Endothelial cell of umbilical vein (primary cell): Measurements from ENCODE around the gene FOXO6. TPM values are rescaled to one million over a fixed set of nuclear protein-coding genes. Genes with fewer than 3 reads are reported as not detected.

ENCODE experiments used
- BruUV-seq: library from RNA; stranded (reverse); fragments of 400-500 nt; replicated peaks from 2 replicates; lab custom pipeline; 2021; lab: Mats Ljungman, UMichigan
- CTCF ChIA-PET: fragments of 300-600, 350-600 bp; sonication (Branson Sonifier 250); formaldehyde crosslinking; loops from one replicate; lab custom pipeline; 2021; ENCODE audit warnings: antibody characterized with exemption, inconsistent platforms; lab: Charles Lee
- POLR2A ChIA-PET: fragments of 300-600, 350-600 bp; sonication (Branson Sonifier 250); formaldehyde crosslinking; loops from one replicate; lab custom pipeline; 2021; ENCODE audit warnings: antibody characterized with exemption, inconsistent platforms; lab: Charles Lee
- DNase-seq: peaks from one replicate; pipeline ENCODE4 v3.0.0-alpha.2; 2011; ENCODE audit warnings: low read depth, low spot score
- FAIRE-seq: peaks from 2 replicates; lab custom pipeline; 2011; peaks lifted over from hg19 to GRCh38; lab: Jason Lieb, UNC
- H2AFZ ChIP-seq: 2 replicates; pipeline ENCODE4 v1.6.0; 2012; ENCODE audit warnings: low read depth, low read length, control low read depth, inconsistent platforms
- H3K27ac ChIP-seq: 2 replicates; pipeline ENCODE4 v1.5.1; 2011; ENCODE audit warnings: low read depth, mild to moderate bottlenecking, control low read depth, low read length, moderate library complexity; ENCODE audit not compliant: insufficient read depth
- H3K27me3 ChIP-seq, 2 experiments: 2 replicates each; pipeline versions ENCODE4 v1.6.0 to v1.6.1; 2011; ENCODE audit warnings: low read length in 2 of 2, mixed read lengths in 1 of 2; ENCODE audit not compliant: control insufficient read depth in 2 of 2, insufficient read depth in 2 of 2
- H3K36me3 ChIP-seq, 2 experiments: 2 replicates in 1 of 2; 3 replicates in 1 of 2; pipeline ENCODE4 v1.5.1; 2011; ENCODE audit warnings: low read length in 2 of 2, mild to moderate bottlenecking in 1 of 2, moderate library complexity in 1 of 2; ENCODE audit not compliant: control insufficient read depth in 2 of 2, insufficient read depth in 2 of 2; ENCODE audit errors: extremely low read depth in 1 of 2
- H3K4me1 ChIP-seq: 3 replicates; pipeline ENCODE4 v1.5.1; 2011; ENCODE audit warnings: mild to moderate bottlenecking, low read length; ENCODE audit not compliant: control insufficient read depth, insufficient read depth; ENCODE audit errors: extremely low read depth
- H3K4me2 ChIP-seq: 2 replicates; pipeline ENCODE4 v1.6.1; 2011; ENCODE audit warnings: low read length, control low read depth, mixed read lengths; ENCODE audit not compliant: insufficient read depth
- H3K4me3 ChIP-seq, 3 experiments: fragments of 200-600 bp in 1 of 3; sonication (generic), shearing (Covaris generic) in 1 of 3; replicated peaks in 1 of 3; 2 replicates each; pipeline ENCODE4 v1.5.1; 2011 to 2016; ENCODE audit warnings: control low read depth in 3 of 3, low read length in 3 of 3, mild to moderate bottlenecking in 2 of 3, inconsistent platforms in 1 of 3, low read depth in 1 of 3, moderate library complexity in 1 of 3; ENCODE audit not compliant: insufficient read depth in 1 of 3
- H3K79me2 ChIP-seq: 2 replicates; pipeline ENCODE4 v1.6.0; 2012; ENCODE audit warnings: low read length, inconsistent platforms; ENCODE audit not compliant: control insufficient read depth, insufficient read depth
- H3K9ac ChIP-seq: replicated peaks from 2 replicates; pipeline ENCODE3; 2011; ENCODE audit warnings: low read length, control low read depth; ENCODE audit not compliant: insufficient read depth; ENCODE audit errors: extremely low read depth
- H3K9me1 ChIP-seq: replicated peaks from 3 replicates; pipeline ENCODE4 v1.6.0; 2011; ENCODE audit warnings: mild to moderate bottlenecking, low read length; ENCODE audit not compliant: control insufficient read depth, insufficient read depth; ENCODE audit errors: extremely low read depth
- H3K9me3 ChIP-seq: replicated peaks from 2 replicates; pipeline ENCODE4 v1.5.1; 2012; ENCODE audit warnings: low read length, inconsistent platforms; ENCODE audit not compliant: control insufficient read depth, insufficient read depth
- H4K20me1 ChIP-seq: replicated peaks from 2 replicates; pipeline ENCODE3; 2011; ENCODE audit warnings: mild to moderate bottlenecking, low read length; ENCODE audit not compliant: control insufficient read depth, insufficient read depth; ENCODE audit errors: extremely low read depth
- CTCF ChIP-seq, 2 donors: IDR thresholded peaks; 1 replicate in 1 of 2; 2 replicates in 1 of 2; pipeline ENCODE4 v1.5.1; 2011; ENCODE audit warnings: low read length in 2 of 2, mild to moderate bottlenecking in 2 of 2, moderate library complexity in 2 of 2, control low read depth in 1 of 2, inconsistent platforms in 1 of 2, low read depth in 1 of 2; ENCODE audit not compliant: insufficient read depth in 1 of 2; ENCODE audit errors: extremely low read depth in 1 of 2
- EZH2 ChIP-seq: IDR thresholded peaks from 2 replicates; pipeline ENCODE4 v1.6.1; 2012; ENCODE audit warnings: borderline replicate concordance, low read depth, mild to moderate bottlenecking, moderate library complexity, low read length, inconsistent platforms; ENCODE audit not compliant: severe bottlenecking
- FOS ChIP-seq: IDR thresholded peaks from 2 replicates; pipeline ENCODE4 v1.6.1; 2011; ENCODE audit warnings: mild to moderate bottlenecking, low read length, moderate library complexity, borderline replicate concordance; ENCODE audit not compliant: insufficient read depth
- GATA2 ChIP-seq: IDR thresholded peaks from 2 replicates; pipeline ENCODE4 v1.7.0; 2011; ENCODE audit warnings: low read depth, mild to moderate bottlenecking, moderate library complexity, mixed read lengths, low read length; ENCODE audit not compliant: insufficient read length, insufficient read depth
- JUN ChIP-seq: IDR thresholded peaks from 2 replicates; pipeline ENCODE4 v1.6.1; 2011; ENCODE audit warnings: borderline replicate concordance, low read depth; ENCODE audit not compliant: insufficient read length, insufficient read depth
- MAX ChIP-seq: IDR thresholded peaks from 2 replicates; pipeline ENCODE4 v1.6.1; 2011; ENCODE audit not compliant: insufficient read depth, insufficient read length
- MYC ChIP-seq: IDR thresholded peaks from one replicate; pipeline ENCODE4 v1.6.1; 2011; ENCODE audit warnings: mild to moderate bottlenecking, low read depth, low read length
- POLR2A ChIP-seq: IDR thresholded peaks from 2 replicates; pipeline ENCODE4 v1.6.1; 2012; ENCODE audit warnings: low read depth, mild to moderate bottlenecking, control low read depth, low read length
- POLR2AphosphoS5 ChIP-seq: IDR thresholded peaks from 2 replicates; pipeline ENCODE4 v1.6.1; 2012; ENCODE audit warnings: low read depth, mild to moderate bottlenecking, control low read depth, low read length, moderate library complexity; ENCODE audit not compliant: insufficient read depth
- dilution Hi-C: fragments of 300-500 bp; cut with MboI; formaldehyde crosslinking; loops from one replicate; pipeline ENCODE4 v1.15.0; 2019; ENCODE audit warnings: low sequenced_read_pairs; ENCODE audit not compliant: extremely low pct_ligation_motif_present
- intact Hi-C: fragments of 100-400 bp; cut with micrococcal nuclease; formaldehyde crosslinking; loops from one replicate; pipeline ENCODE4 v1.10.0; 2022
- polyA plus RNA-seq, 4 experiments: library from polyadenylated mRNA; depleted of rRNA in 3 of 4; stranded (reverse) in 3 of 4; unstranded in 1 of 4; fragments of >200 nt; gene quantifications; 2 replicates each; pipeline versions ENCODE4 v1.2.1 to v1.2.3, GENCODE V29; 2011 to 2012; ENCODE audit warnings: missing spikeins in 1 of 4
- total RNA-seq: library from RNA; stranded (reverse); gene quantifications from 2 replicates; pipeline ENCODE4 v1.2.3, GENCODE V29; 2021

Gene FOXO6
- total and polyA plus RNA-seq, 2 donors (not counting 3 experiments of a cell fraction or from before 2014, with no cell fraction given), result 0.04 to 0.38 TPM

GRCh38 chr1:41319106-41319755, 42.0 kb upstream of the FOXO6 start:
- Histone ChIP-seq H3K27me3 (no peaks in the 10 kb centered on the region), H3K4me3 (no peak overlapping the region), H2AFZ (no peak overlapping the region), H4K20me1 (no peaks in the 10 kb centered on the region), H3K36me3 (no peaks in the 10 kb centered on the region), H3K9me3 (no peaks in the 10 kb centered on the region), H3K79me2 (no peaks in the 10 kb centered on the region), H3K9ac (no peak overlapping the region), H3K9me1 (no peaks in the 10 kb centered on the region), H3K4me1 (no peaks in the 10 kb centered on the region), H3K27ac (no peak overlapping the region), H3K4me2 (no peak overlapping the region)
- BruUV-seq, result no TSS peak
- intact Hi-C loops, result no loop called here
- DNase-seq (no peak), FAIRE-seq (no peak)
- dilution Hi-C loops, result no loop called here
- TF ChIP-seq EZH2 (no peak), CTCF (IDR thresholded peaks at IDR 0.05; ENCODE audit: extremely low read depth in 1 of 2, insufficient read depth in 1 of 2, low read depth in 1 of 2, low read length in 2 of 2) (no peak), FOS (no peak), JUN (no peak), GATA2 (no peak), MAX (no peak), MYC (no peak), POLR2AphosphoS5 (no peak), POLR2A (no peak)
- ChIA-PET POLR2A (no interaction called here), CTCF (interaction anchor here (0.8 to 1.3 kb wide), 2 partner anchors 15 to 37 kb away, joined by 3 to 7 read pairs; no protein-coding TSS in a partner anchor)
